Measurements from ENCODE around the gene ASPHD1. TPM values are rescaled to one million over a fixed set of nuclear protein-coding genes. Genes with fewer than 3 reads are reported as not detected.

Gene ASPHD1
- polyA plus RNA-seq, 3 donors, result not detected

DNA sequence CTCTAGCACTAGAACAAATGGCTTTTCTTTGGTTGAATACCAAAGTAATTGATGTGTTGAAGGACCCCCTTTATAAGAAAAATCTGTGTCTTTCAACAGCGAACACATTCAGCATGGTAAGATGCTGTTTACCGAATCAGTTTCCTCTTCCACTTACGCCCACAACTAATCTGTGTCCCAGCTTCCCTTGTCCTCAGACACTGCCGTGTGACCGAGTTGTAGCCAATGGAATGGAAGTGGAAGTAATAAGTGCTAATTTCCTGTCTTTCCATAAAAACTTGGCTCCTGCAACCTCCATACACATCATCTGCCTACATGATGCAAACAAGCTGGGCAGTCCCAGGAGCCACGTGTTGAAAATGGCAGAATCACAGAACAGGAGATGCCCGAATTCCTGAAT is 47.6 kb upstream of the ASPHD1 start:
- intact Hi-C loops (cut with micrococcal nuclease), result no loop called here
- Histone ChIP-seq H3K4me3 (replicated peaks in 1 of 3; ENCODE audit: low read depth in 2 of 3, low read length in 3 of 3) (no peak overlapping the region), H3K9ac (ENCODE audit: insufficient read depth, low read length, poor library complexity, severe bottlenecking) (no peak overlapping the region), H3K27ac (ENCODE audit: low read depth in 1 of 2, low read length in 2 of 2) (no peak overlapping the region), H3K4me1 (ENCODE audit: control insufficient read depth in 1 of 2, insufficient read depth in 2 of 2, low read length in 2 of 2) (no peaks in the 10 kb centered on the region), H3K4me2 (replicated peaks; ENCODE audit: extremely low read depth, low read length, poor library complexity, severe bottlenecking) (no peak overlapping the region), H2AFZ (ENCODE audit: insufficient read depth, low read depth, low read length, poor library complexity, severe bottlenecking) (no peak overlapping the region), H3K79me2 (ENCODE audit: insufficient read depth, low read length) (no peaks in the 10 kb centered on the region), H3K36me3 (replicated peaks in 1 of 2; ENCODE audit: control insufficient read depth in 1 of 2, insufficient read depth in 2 of 2, low read length in 2 of 2) (peaks cover 3 to 15% of the 10 kb centered on the region in 2 donors), H3K27me3 (ENCODE audit: control insufficient read depth in 2 of 2, insufficient read depth in 2 of 2, low read length in 2 of 2) (no peaks in the 10 kb centered on the region), H4K20me1 (ENCODE audit: insufficient read depth, low read length) (peaks cover 16% of the 10 kb centered on the region), H3K9me3 (replicated peaks in 1 of 2; ENCODE audit: control insufficient read depth in 1 of 2, insufficient read depth in 1 of 2, low read length in 2 of 2) (no peaks in the 10 kb centered on the region)
- peaks cover 0 to 2% (median 0%) of the 10 kb centered on the region in 7 donors for H3K9me3 Mint-ChIP-seq
- TF ChIP-seq, protein P1, sequence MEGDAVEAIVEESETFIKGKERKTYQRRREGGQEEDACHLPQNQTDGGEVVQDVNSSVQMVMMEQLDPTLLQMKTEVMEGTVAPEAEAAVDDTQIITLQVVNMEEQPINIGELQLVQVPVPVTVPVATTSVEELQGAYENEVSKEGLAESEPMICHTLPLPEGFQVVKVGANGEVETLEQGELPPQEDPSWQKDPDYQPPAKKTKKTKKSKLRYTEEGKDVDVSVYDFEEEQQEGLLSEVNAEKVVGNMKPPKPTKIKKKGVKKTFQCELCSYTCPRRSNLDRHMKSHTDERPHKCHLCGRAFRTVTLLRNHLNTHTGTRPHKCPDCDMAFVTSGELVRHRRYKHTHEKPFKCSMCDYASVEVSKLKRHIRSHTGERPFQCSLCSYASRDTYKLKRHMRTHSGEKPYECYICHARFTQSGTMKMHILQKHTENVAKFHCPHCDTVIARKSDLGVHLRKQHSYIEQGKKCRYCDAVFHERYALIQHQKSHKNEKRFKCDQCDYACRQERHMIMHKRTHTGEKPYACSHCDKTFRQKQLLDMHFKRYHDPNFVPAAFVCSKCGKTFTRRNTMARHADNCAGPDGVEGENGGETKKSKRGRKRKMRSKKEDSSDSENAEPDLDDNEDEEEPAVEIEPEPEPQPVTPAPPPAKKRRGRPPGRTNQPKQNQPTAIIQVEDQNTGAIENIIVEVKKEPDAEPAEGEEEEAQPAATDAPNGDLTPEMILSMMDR (IDR thresholded peaks at IDR 0.05), result no peak
- peaks cover 18 to 30% of the 10 kb centered on the region in 2 donors for H3K36me3 Mint-ChIP-seq
- DNase-seq, result no peak
- no peak overlapping the region for H3K4me3 Mint-ChIP-seq
- no CpG with 5 or more reads among the region's 7 CpGs for WGBS (ENCODE audit: insufficient coverage)
- no peak overlapping the region for H3K27ac Mint-ChIP-seq
- H3K4me1 Mint-ChIP-seq, result no peaks in the 10 kb centered on the region
- peaks cover 0 to 5% (median 2%) of the 10 kb centered on the region in 3 donors for H3K27me3 Mint-ChIP-seq (ENCODE audit: low read depth in 3 of 3)

GRCh38 chr16:29854520-29855100 is 45.7 kb upstream of the ASPHD1 start:
- Histone ChIP-seq H3K27me3 (ENCODE audit: control insufficient read depth in 2 of 2, insufficient read depth in 2 of 2, low read length in 2 of 2) (no peaks in the 10 kb centered on the region), H3K9ac (ENCODE audit: insufficient read depth, low read length, poor library complexity, severe bottlenecking) (no peak overlapping the region), H3K4me1 (ENCODE audit: control insufficient read depth in 1 of 2, insufficient read depth in 2 of 2, low read length in 2 of 2) (no peaks in the 10 kb centered on the region), H3K36me3 (replicated peaks in 1 of 2; ENCODE audit: control insufficient read depth in 1 of 2, insufficient read depth in 2 of 2, low read length in 2 of 2) (peaks cover 13 to 17% of the 10 kb centered on the region in 2 donors), H3K4me3 (replicated peaks in 1 of 3; ENCODE audit: low read depth in 2 of 3, low read length in 3 of 3) (no peak overlapping the region), H3K9me3 (replicated peaks in 1 of 2; ENCODE audit: control insufficient read depth in 1 of 2, insufficient read depth in 1 of 2, low read length in 2 of 2) (no peaks in the 10 kb centered on the region), H3K4me2 (replicated peaks; ENCODE audit: extremely low read depth, low read length, poor library complexity, severe bottlenecking) (no peak overlapping the region), H3K79me2 (ENCODE audit: insufficient read depth, low read length) (no peaks in the 10 kb centered on the region), H3K27ac (ENCODE audit: low read depth in 1 of 2, low read length in 2 of 2) (no peak overlapping the region), H4K20me1 (ENCODE audit: insufficient read depth, low read length) (peaks cover 12% of the 10 kb centered on the region), H2AFZ (ENCODE audit: insufficient read depth, low read depth, low read length, poor library complexity, severe bottlenecking) (no peak overlapping the region)
- no peak overlapping the region for H3K4me3 Mint-ChIP-seq
- WGBS (ENCODE audit: insufficient coverage), result 100% methylated on average over 2 of the region's 5 CpGs
- TF ChIP-seq, protein P1 (IDR thresholded peaks at IDR 0.05), result no peak
- peak overlapping the region in 1 of 7 donors; percentile 40 for H3K27ac Mint-ChIP-seq
- H3K36me3 Mint-ChIP-seq, result peaks cover 21 to 32% of the 10 kb centered on the region in 2 donors
- intact Hi-C loops (cut with micrococcal nuclease), result no loop called here
- H3K9me3 Mint-ChIP-seq, result no peaks in the 10 kb centered on the region
- no peaks in the 10 kb centered on the region for H3K4me1 Mint-ChIP-seq
- no peak for DNase-seq
- peaks cover 0 to 4% (median 2%) of the 10 kb centered on the region in 3 donors for H3K27me3 Mint-ChIP-seq (ENCODE audit: low read depth in 3 of 3)

Measured in CD14-positive monocyte (primary cell).